GM19238 (cell line): Measurements from ENCODE around the gene ZNF69.
"Not testable (repeated sequence)": the region's sequence is repeated elsewhere in the genome, so short reads cannot be mapped to it uniquely, and the experiment has no call there.

Experiments used
- DNase-seq: peaks from one replicate; pipeline ENCODE4 v3.0.0; 2011; ENCODE audit warnings: low spot score; ENCODE audit not compliant: insufficient read length

ZNF69 gene

GRCh38 chr19:11887611-11888531 lies at the start of gene ZNF69:
Gene ZNF69 (plus strand): TSS chr19:11887782. CDS start chr19:11887924, 142 bp downstream.
- peak; percentile 40 for DNase-seq

DNA sequence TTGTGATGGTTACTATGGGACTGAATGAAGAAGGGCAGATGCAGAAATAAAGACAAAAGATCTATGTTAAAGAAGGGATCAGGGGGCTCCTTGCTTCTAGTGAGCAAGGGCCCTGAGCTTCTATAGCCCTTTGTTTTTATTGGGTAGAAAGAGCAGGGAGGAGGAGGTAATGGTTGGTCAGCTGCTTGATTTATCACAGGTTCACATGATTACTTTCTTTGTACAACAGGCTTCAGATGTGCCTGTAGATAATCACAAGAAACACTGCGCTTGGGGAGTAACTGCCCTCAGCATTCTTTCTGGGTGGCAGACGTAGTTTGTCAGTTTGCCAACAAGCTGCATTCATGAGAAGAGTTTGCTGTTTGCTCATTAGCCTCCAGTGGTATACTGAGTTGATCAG lies 43.9 kb upstream of the ZNF69 start:
- DNase-seq: no peak

- not testable (repeated sequence) for DNase-seq
Measured at GRCh38 chr19:11847615-11848014, 40.0 kb upstream of the ZNF69 start.

- no peak for DNase-seq
Measured at GRCh38 chr19:11848200-11848593, 39.4 kb upstream of the ZNF69 start.

- peak; percentile 83 for DNase-seq
Measured at GRCh38 chr19:11848594-11849469, 38.8 kb upstream of the ZNF69 start, which contains the start of gene ZNF439. Gene ZNF439 (plus strand): TSS chr19:11848726. CDS start chr19:11848868, 142 bp downstream.

DNA sequence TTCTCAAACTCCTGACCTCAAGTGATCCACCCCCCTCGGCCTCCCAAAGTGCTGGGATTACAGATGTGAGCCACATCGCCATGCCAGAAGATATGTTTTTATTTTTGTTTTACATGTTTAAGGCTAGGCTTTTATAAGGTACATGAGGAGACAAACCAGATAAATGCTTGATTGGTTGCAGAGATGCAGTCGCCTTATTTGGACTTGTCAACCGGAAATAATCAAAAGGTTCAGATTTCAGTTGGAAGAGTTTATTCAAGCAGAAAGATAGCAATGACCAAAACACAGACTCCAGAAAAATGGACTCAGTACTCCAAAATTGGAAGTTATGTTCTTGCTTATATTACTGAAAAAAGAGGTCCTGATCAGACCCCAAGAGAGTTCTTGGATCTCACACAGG lies 37.3 kb upstream of the ZNF69 start:
- DNase-seq: not testable (repeated sequence)

DNA sequence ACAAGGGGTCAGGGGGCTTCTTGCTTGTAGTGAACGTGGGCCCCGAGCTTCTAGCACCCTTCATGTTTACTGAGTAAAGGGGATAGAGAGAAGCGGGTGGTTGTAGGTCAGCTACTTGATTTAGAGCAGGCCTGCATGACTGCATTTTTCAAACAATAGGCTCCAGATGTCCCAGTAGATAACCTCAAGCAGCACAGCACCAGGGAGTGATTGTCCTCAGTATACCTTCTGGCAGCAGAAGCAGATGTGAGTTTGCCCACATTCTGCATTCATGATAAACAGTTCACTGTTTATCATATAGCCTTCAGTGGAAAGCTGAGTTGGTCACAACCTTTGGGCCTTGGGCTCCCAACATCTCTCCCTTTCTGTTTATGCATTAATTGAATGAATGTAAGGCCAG lies 34.2 kb upstream of the ZNF69 start:
- no peak for DNase-seq

GRCh38 chr19:11856596-11857250 lies 30.9 kb upstream of the ZNF69 start:
- DNase-seq: no peak

GRCh38 chr19:11860721-11861120 lies 26.9 kb upstream of the ZNF69 start:
- DNase-seq: no peak

DNA sequence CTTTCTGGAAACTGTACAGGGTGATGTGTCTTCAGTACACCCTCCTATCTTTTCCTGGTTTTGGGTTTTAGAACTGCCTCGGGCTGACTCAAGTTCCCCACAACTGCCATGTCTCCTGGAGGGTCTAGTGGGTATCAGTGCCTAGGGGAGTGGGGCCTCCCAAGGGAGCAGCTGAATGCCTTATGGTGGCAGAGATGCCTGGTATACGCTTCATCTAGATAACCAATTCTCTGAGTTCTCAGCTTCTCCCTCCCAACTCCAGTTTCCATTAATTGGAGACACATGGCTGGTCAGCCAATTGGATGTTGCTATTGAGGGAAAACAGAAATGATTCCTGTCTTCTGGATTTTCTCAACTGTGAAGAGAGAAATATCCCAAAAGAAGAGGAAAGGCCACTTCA lies 26.3 kb upstream of the ZNF69 start:
- no peak for DNase-seq

DNA sequence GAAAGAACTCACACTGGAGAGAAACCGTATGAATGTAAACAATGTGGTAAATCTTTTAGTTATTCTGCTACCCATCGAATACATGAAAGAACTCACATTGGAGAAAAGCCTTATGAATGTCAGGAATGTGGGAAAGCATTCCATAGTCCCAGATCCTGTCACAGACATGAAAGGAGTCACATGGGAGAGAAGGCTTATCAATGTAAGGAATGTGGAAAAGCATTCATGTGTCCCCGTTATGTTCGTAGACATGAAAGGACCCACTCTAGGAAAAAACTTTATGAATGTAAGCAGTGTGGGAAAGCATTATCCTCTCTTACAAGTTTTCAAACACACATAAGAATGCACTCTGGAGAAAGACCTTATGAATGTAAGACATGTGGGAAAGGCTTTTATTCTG lies 19.8 kb upstream of the ZNF69 start:
- DNase-seq: not testable (repeated sequence)

- DNase-seq: no peak
Measured at GRCh38 chr19:11868188-11868587, 19.4 kb upstream of the ZNF69 start.

GRCh38 chr19:11872624-11873023 lies 15.0 kb upstream of the ZNF69 start:
- DNase-seq: no peak

GRCh38 chr19:11873762-11874161 lies 13.8 kb upstream of the ZNF69 start:
- no peak for DNase-seq

- not testable (repeated sequence) for DNase-seq
Measured at GRCh38 chr19:11879687-11880266, 7.8 kb upstream of the ZNF69 start.

DNA sequence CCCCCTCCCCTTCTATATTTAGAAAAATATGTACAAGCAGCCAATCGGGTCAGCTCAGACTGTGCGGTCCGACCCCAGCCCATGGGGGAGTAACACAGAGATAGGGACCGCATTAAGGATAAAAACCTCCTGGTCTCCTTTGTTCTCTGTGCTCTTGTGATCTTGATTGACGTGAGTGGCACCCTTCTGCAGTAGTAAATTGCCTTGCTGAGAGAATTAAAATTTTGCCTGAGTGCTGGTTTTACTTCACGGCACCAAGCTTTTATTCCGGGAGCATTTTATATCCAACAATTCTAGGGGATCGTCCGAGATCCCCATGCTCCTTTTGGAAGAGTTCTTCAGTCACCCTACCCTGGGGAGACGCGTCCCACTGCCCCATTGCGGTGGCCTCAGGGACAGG lies 7.0 kb upstream of the ZNF69 start:
- DNase-seq: no peak

DNA sequence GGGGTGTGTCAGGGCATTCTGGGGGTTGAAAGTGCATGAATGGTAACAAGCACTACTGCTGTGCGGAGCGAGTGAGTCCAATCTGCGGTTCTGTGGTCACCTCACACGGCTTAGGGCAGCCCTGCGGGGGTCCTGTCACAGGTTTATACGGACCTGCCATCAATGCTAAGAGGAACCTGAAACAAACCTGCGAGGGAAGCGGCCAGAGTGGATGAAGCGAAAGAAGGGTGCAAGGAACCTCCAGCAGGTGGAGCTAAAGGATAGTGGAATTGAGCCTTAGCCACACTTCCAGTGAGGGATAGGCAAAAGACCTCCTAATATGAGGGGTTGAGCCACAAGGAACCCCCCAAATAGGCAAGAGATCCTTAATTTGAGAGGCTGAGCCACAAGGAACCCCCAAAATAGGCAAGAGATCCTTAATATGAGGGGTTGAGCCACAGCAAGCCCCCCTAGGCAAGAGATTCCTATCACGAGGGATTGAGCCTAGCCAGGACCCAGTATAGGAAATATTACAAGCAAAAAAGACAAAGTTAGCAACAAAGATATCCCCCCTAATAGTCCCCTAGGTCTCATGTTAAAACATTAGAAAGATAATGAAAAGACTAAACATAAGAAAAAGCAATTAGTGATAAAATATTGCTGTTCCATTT lies 6.3 kb upstream of the ZNF69 start:
- peak; percentile 15 for DNase-seq

GRCh38 chr19:11882606-11883005 lies 5.0 kb upstream of the ZNF69 start:
- DNase-seq: no peak

DNA sequence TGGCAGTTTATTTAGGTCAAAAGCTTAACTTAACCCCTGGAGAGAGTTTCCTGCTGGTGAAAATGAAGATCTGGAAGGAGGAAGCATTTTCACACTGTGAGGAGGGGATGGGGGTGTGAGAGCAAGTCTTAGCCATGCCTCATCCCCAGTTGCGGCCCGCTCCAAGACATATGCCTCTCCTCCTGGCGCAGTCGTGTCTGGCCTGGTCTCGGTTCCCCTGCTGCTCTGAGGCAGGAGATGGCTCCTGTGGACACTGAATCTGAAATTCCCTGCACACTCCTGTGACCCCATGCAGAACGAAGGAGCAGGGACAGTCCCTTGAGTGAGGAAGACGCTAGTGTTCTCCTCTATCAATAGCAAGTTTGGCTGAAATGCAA lies 360 bp upstream of the ZNF69 start:
- no peak for DNase-seq

GRCh38 chr19:11889901-11890300 lies 2.3 kb downstream of the ZNF69 start:
- DNase-seq: not testable (repeated sequence)

DNA sequence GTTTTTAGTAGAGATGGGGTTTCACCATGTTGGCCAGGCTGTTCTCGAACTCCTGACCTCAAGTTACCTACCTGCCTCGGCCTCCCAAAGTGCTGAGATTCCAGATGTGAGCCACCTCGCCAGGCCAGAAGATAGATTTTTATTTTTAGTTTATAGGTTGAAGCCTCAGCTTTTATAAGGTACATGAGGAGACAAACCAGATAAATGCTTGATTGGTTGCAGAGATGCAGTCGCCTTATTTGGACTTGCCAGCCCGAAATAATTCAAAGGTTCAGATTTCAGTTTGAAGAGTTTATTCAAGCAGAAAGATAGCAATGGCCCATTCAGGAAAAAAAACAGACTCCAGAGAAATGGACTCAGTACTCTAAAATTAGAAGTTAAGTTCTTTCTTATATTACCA lies 3.1 kb downstream of the ZNF69 start:
- DNase-seq: no peak
